Thoracic aorta (tissue), 2 donors: ENCODE data around the gene ZNF280C. TPM values are rescaled to one million over a fixed set of nuclear protein-coding genes. Genes with fewer than 3 reads are reported as not detected.

Source experiments
- ATAC-seq: fragments of 150-250 bp; one replicate; pipeline ENCODE4 v1.8.0; 2017; ENCODE audit warnings: low read depth; ENCODE audit not compliant: insufficient number of reproducible peaks, low FRiP score
- DNase-seq: peaks from one replicate; pipeline ENCODE4 v3.0.0-alpha.2; 2020; ENCODE audit warnings: low spot score
- H3K27ac ChIP-seq, 2 donors: fragments of 200-600 bp; sonication (generic); 1 replicate in 1 of 2; 2 replicates in 1 of 2; pipeline ENCODE4 v1.5.1; 2016; ENCODE audit warnings: mild to moderate bottlenecking in 2 of 2, moderate library complexity in 2 of 2
- H3K27me3 ChIP-seq: fragments of 200-600 bp; sonication (generic); replicated peaks from 2 replicates; pipeline ENCODE4 v1.6.0; 2016; ENCODE audit warnings: mild to moderate bottlenecking; ENCODE audit not compliant: insufficient read depth
- H3K36me3 ChIP-seq: fragments of 200-600 bp; sonication (generic); one replicate; pipeline ENCODE4 v1.5.1; 2016
- H3K4me1 ChIP-seq, 2 donors: fragments of 200-600 bp; sonication (generic); 1 replicate in 1 of 2; 2 replicates in 1 of 2; pipeline versions ENCODE4 v1.5.1 to v1.6.0; 2016; ENCODE audit warnings: low read depth in 2 of 2, mild to moderate bottlenecking in 1 of 2; ENCODE audit not compliant: control insufficient read depth in 1 of 2
- H3K4me3 ChIP-seq: fragments of 200-600 bp; sonication (generic); 2 replicates; pipeline ENCODE4 v1.5.1; 2016; ENCODE audit warnings: mild to moderate bottlenecking
- H3K9me3 ChIP-seq: fragments of 200-600 bp; sonication (generic); 2 replicates; pipeline ENCODE4 v1.5.1; 2016
- CTCF ChIP-seq: fragments of 200-600 bp; sonication (generic); IDR thresholded peaks from one replicate; pipeline ENCODE4 v1.5.1; 2019; ENCODE audit warnings: antibody characterized with exemption
- total RNA-seq, 2 donors: library from RNA; depleted of rRNA; stranded (reverse); fragments of >200 nt; gene quantifications; one replicate each; pipeline versions ENCODE4 v1.1.0 to v1.2.3, GENCODE V29; 2016

ZNF280C gene
- total RNA-seq, 2 donors from 2014 or later, result 2.7 to 4.0 TPM

DNA sequence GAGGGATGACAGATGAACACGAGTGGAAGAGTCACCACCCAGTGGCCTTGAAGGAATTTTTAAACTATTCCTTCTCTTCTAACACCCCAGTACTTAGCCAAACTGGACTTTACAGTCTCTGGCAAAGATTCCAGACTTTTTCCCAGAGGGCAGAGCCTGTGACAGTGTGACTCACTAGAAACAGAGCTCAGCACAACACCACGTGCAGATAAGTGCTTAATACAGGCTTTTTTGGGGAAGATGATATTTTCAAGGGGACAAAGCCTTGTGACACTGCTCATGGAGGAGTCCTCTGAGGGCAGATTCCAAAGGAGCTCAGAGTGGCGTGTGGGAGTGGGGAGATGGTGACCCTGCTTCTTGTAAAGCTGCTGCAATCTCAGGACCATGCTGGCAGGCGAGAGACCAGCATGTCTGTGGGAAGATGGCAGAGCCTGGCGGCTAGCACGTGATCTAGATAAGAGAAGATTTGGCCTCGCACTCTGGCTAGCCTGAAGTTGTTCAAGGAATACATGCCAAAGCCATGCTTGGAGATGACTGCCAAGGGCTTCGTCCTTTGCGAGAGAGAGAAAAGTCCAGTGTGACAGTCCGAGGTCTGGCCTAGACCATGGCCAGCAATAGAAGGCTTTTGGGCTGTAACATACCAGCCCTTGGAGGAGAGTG lies 94.5 kb downstream of the ZNF280C start:
- Histone ChIP-seq H3K36me3 (no peaks in the 10 kb centered on the region), H3K27ac (peak overlapping the region; percentile 69 to 73), H3K4me1 (peaks cover 6 to 22% of the 10 kb centered on the region in 2 donors), H3K9me3 (no peaks in the 10 kb centered on the region), H3K27me3 (no peaks in the 10 kb centered on the region), H3K4me3 (no peak overlapping the region)
- DNase-seq (peak; percentile 5), ATAC-seq (peak; percentile 76)
- no peak for TF ChIP-seq CTCF

DNA sequence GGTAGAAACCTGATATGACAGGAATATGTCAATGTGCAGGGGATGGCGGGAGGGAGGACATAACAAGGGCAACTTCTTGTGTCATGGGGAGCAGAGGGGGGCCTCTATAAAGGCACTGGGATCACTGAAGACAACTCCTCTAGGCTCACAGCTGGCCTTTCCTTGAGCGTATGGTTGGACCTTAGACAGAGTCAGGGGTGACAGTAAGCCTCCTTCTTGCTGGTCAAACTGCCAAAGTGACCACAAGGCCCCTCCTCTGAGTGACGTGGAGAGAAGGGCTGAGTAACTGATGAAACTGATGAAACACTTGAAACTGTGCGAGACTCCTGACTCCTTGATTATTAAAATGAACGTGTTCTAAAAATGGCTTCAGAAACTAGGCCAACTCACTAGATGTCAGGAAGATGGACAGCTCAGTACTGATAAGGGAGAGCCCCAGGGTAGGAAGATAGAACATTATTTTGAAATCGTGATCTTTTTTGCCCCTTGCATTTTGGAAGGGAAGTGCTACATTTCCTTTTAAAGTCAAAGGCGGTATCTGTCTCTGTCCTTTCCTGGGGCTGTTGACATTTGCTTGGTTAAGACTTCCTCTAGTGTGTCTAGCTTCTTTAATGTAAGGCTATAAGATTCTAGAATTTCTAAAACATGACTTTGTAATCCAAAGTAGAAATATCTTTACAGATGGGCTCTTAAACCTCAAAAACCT lies 95.4 kb downstream of the ZNF280C start:
- TF ChIP-seq CTCF, result no peak
- H3K36me3 ChIP-seq, result no peaks in the 10 kb centered on the region

GRCh38 chrX:130172127-130172845 lies 96.4 kb downstream of the ZNF280C start:
- Histone ChIP-seq H3K9me3 (no peaks in the 10 kb centered on the region), H3K27ac (peak overlapping the region in 1 of 2 donors; percentile 69), H3K4me3 (peak overlapping the region; percentile 74), H3K27me3 (no peaks in the 10 kb centered on the region), H3K4me1 (peaks cover 6 to 22% of the 10 kb centered on the region in 2 donors), H3K36me3 (no peaks in the 10 kb centered on the region)
- no peak for ATAC-seq
- no peak for DNase-seq
- no peak for TF ChIP-seq CTCF

More for the DNA sequence above, 95.4 kb downstream of the ZNF280C start:
- H3K4me3 ChIP-seq, result peak overlapping the region; percentile 22
- DNase-seq (peak; percentile 38), ATAC-seq (peak; percentile 67)
- peak overlapping the region; percentile 69 to 73 for H3K27ac ChIP-seq
- no peaks in the 10 kb centered on the region for H3K9me3 ChIP-seq
- H3K27me3 ChIP-seq, result no peaks in the 10 kb centered on the region
- H3K4me1 ChIP-seq, result peaks cover 6 to 22% of the 10 kb centered on the region in 2 donors

- H3K27ac ChIP-seq, result peak within 1 kb of the TSS in 1 of 2 donors; percentile 69
- peak within 1 kb of the TSS; percentile 74 for H3K4me3 ChIP-seq
- ATAC-seq, result no peak
- no peaks in the 10 kb centered on the region for H3K9me3 ChIP-seq
- DNase-seq, result no peak
- no peaks in the 10 kb centered on the region for H3K36me3 ChIP-seq
- H3K27me3 ChIP-seq, result no peaks in the 10 kb centered on the region
- peaks cover 6 to 27% of the 10 kb centered on the region in 2 donors for H3K4me1 ChIP-seq
- TF ChIP-seq CTCF, result no peak
Observed at GRCh38 chrX:130171446-130172126, 97.1 kb downstream of the ZNF280C start, which contains the start of gene RAB33A. RAB33A (plus strand) TSS chrX:130171962; CDS start chrX:130172063, 101 bp downstream.
